ENCODE data around the gene HERPUD1. TPM values are rescaled to one million over a fixed set of nuclear protein-coding genes. Genes with fewer than 3 reads are reported as not detected.
"Not testable (repeated sequence)": the region's sequence is repeated elsewhere in the genome, so short reads cannot be mapped to it uniquely, and the experiment has no call there.

HERPUD1 gene
- total RNA-seq (2021) (23.5 and 35.3 TPM in 2 replicates), Bru-seq, nascent RNA (percentile 95 among the genes with signal in this experiment), BruChase-seq, experiment 1, labeled RNA remaining after a 2-hour chase (percentile 91 among the genes with signal in this experiment), BruChase-seq, experiment 2, labeled RNA remaining after a 6-hour chase (percentile 90 among the genes with signal in this experiment)
- long read RNA-seq, transcript HERPUD1-201 (8 exons, 1,862 nt) = minor isoform, 8 of 138 reads
- long read RNA-seq, transcript HERPUD1-204 (8 exons, 2,946 nt) = major isoform, 118 of 138 reads
- long read RNA-seq, partial matches to known transcripts = 2 of 138 reads
- long read RNA-seq, other reads (novel, unspliced or antisense) = 7 of 138 reads

- intact Hi-C loops (cut with micrococcal nuclease; ENCODE audit: unreplicated experiment) = no loop called here
- Histone ChIP-seq H3K4me3 (peak within 1 kb of the TSS; percentile 97), H3K79me2 (ENCODE audit: low read depth) (peaks cover 49% of the 10 kb centered on the region), H3K4me1 (replicated peaks; ENCODE audit: insufficient read depth) (peaks cover 25% of the 10 kb centered on the region), H3K9me3 (ENCODE audit: insufficient read depth, low read depth) (no peaks in the 10 kb centered on the region), H3K9me2 (ENCODE audit: insufficient read depth) (no peaks in the 10 kb centered on the region), H3K27me3 (ENCODE audit: insufficient read depth, low read depth) (no peaks in the 10 kb centered on the region), H3K27ac (peak within 1 kb of the TSS; percentile 91), H3F3A (ENCODE audit: insufficient read depth, low read depth) (peaks cover 27% of the 10 kb centered on the region), H2AFZ (peak within 1 kb of the TSS; percentile 76), H3K36me3 (ENCODE audit: low read depth) (peaks cover 36% of the 10 kb centered on the region), H4K20me1 (ENCODE audit: insufficient read depth) (peaks cover 39% of the 10 kb centered on the region), H3K4me2 (peak within 1 kb of the TSS; percentile 85)
- TF ChIP-seq CTCF (conservative IDR thresholded peaks at IDR 0.05) (no peak), EZH2 (IDR thresholded peaks at IDR 0.05; ENCODE audit: low read depth) (no peak)
- peak; percentile 88 to 97 for DNase-seq
- POLR2A ChIA-PET (ENCODE audit: unreplicated experiment) = interaction anchor here (0.7 kb wide), 1 partner anchor 20 kb away, joined by 4 read pairs; no protein-coding TSS in a partner anchor
- CTCF ChIA-PET = interaction anchor here (0.6 kb wide), 1 partner anchor 335 kb away, joined by 4 read pairs; no protein-coding TSS in a partner anchor
- no TSS peak for BruUV-seq (replicated peaks)
These were observed at the start of gene HERPUD1 for GRCh38 chr16:56931892-56932720. HERPUD1 (plus strand) TSS chr16:56932142; CDS start chr16:56932245, 103 bp downstream.

GRCh38 chr16:56883586-56883985, 48.4 kb upstream of the HERPUD1 start:
- POLR2A ChIA-PET (ENCODE audit: unreplicated experiment) = no interaction called here
- Histone ChIP-seq H3K36me3 (ENCODE audit: low read depth) (no peaks in the 10 kb centered on the region), H3K27me3 (ENCODE audit: insufficient read depth, low read depth) (no peaks in the 10 kb centered on the region), H3F3A (ENCODE audit: insufficient read depth, low read depth) (no peaks in the 10 kb centered on the region), H4K20me1 (ENCODE audit: insufficient read depth) (no peaks in the 10 kb centered on the region), H3K9me3 (ENCODE audit: insufficient read depth, low read depth) (no peaks in the 10 kb centered on the region), H3K27ac (no peak overlapping the region), H2AFZ (no peak overlapping the region), H3K9me2 (ENCODE audit: insufficient read depth) (no peaks in the 10 kb centered on the region), H3K4me2 (no peak overlapping the region), H3K4me1 (replicated peaks; ENCODE audit: insufficient read depth) (no peaks in the 10 kb centered on the region), H3K79me2 (ENCODE audit: low read depth) (no peaks in the 10 kb centered on the region), H3K4me3 (no peak overlapping the region)
- CTCF ChIA-PET = no interaction called here
- TF ChIP-seq EZH2 (IDR thresholded peaks at IDR 0.05; ENCODE audit: low read depth) (no peak), CTCF (conservative IDR thresholded peaks at IDR 0.05) (no peak)
- BruUV-seq (replicated peaks) = no TSS peak
- no peak for DNase-seq
- intact Hi-C loops (cut with micrococcal nuclease; ENCODE audit: unreplicated experiment) = no loop called here

- Histone ChIP-seq H3K79me2 (ENCODE audit: low read depth) (no peaks in the 10 kb centered on the region), H3F3A (ENCODE audit: insufficient read depth, low read depth) (no peaks in the 10 kb centered on the region; the same call in 1 of the 2 replicates), H3K4me2 (no peak overlapping the region), H3K27me3 (ENCODE audit: insufficient read depth, low read depth) (no peaks in the 10 kb centered on the region), H3K9me3 (ENCODE audit: insufficient read depth, low read depth) (no peaks in the 10 kb centered on the region), H4K20me1 (ENCODE audit: insufficient read depth) (no peaks in the 10 kb centered on the region), H3K9me2 (ENCODE audit: insufficient read depth) (no peaks in the 10 kb centered on the region), H2AFZ (no peak overlapping the region), H3K36me3 (ENCODE audit: low read depth) (no peaks in the 10 kb centered on the region), H3K27ac (no peak overlapping the region), H3K4me1 (replicated peaks; ENCODE audit: insufficient read depth) (no peaks in the 10 kb centered on the region), H3K4me3 (no peak overlapping the region)
- POLR2A ChIA-PET (ENCODE audit: unreplicated experiment) = no interaction called here
- no TSS peak for BruUV-seq (replicated peaks)
- TF ChIP-seq CTCF (conservative IDR thresholded peaks at IDR 0.05) = no peak
- TF ChIP-seq EZH2 (IDR thresholded peaks at IDR 0.05; ENCODE audit: low read depth) = no peak
- CTCF ChIA-PET = no interaction called here
- intact Hi-C loops (cut with micrococcal nuclease; ENCODE audit: unreplicated experiment) = no loop called here
- no peak for DNase-seq
These were observed 47.8 kb upstream of the HERPUD1 start for GRCh38 chr16:56884026-56884582.

- H4K20me1 ChIP-seq (ENCODE audit: insufficient read depth); H3K9me2 ChIP-seq (ENCODE audit: insufficient read depth); H3K27me3 ChIP-seq (ENCODE audit: insufficient read depth, low read depth); H3F3A ChIP-seq (ENCODE audit: insufficient read depth, low read depth); intact Hi-C loops (cut with micrococcal nuclease; ENCODE audit: unreplicated experiment); CTCF ChIA-PET; H3K4me3 ChIP-seq; H2AFZ ChIP-seq; BruUV-seq (replicated peaks); H3K4me1 ChIP-seq (replicated peaks; ENCODE audit: insufficient read depth); H3K27ac ChIP-seq; H3K79me2 ChIP-seq (ENCODE audit: low read depth); POLR2A ChIA-PET (ENCODE audit: unreplicated experiment); H3K36me3 ChIP-seq (ENCODE audit: low read depth); DNase-seq; H3K9me3 ChIP-seq (ENCODE audit: insufficient read depth, low read depth); H3K4me2 ChIP-seq: not testable (repeated sequence)
These were observed 47.0 kb upstream of the HERPUD1 start for GRCh38 chr16:56884929-56885328.
